Head of caudate nucleus (tissue), 42 donors: ENCODE measurements around the gene LHPP.

Experiments used
- DNase-seq, 42 donors: peaks; one replicate each; pipeline versions ENCODE4 v3.0.0 to v3.0.0-alpha.2; 2020 to 2021; ENCODE audit warnings: mixed read lengths in 7 of 42
- intact Hi-C: fragments of 100-400 bp; cut with DNase I; formaldehyde crosslinking; loops from one replicate; pipeline ENCODE4 v1.15.0; 2022

Gene LHPP

GRCh38 chr10:124512040-124512428, 50.4 kb downstream of the LHPP start:
- intact Hi-C loops, result no loop called here
- no peak for DNase-seq

GRCh38 chr10:124512600-124512999, 51.0 kb downstream of the LHPP start:
- intact Hi-C loops, result no loop called here
- DNase-seq, result no peak

- no peak for DNase-seq
- intact Hi-C loops, result no loop called here
These were observed 53.8 kb downstream of the LHPP start for GRCh38 chr10:124515244-124515970.

- no peak for DNase-seq
These were observed 54.6 kb downstream of the LHPP start for GRCh38 chr10:124516181-124516580.

GRCh38 chr10:124516746-124517397, 55.2 kb downstream of the LHPP start:
- intact Hi-C loops, result no loop called here
- peak in 1 of 42 donors; percentile 30 for DNase-seq

More at GRCh38 chr10:124516181-124516580, 54.6 kb downstream of the LHPP start:
- intact Hi-C loops, result no loop called here

GRCh38 chr10:124517461-124517860, 55.8 kb downstream of the LHPP start:
- peak in 3 of 42 donors; percentile 25 to 41 (median 34) for DNase-seq
- intact Hi-C loops, result no loop called here

- no peak for DNase-seq
- intact Hi-C loops, result no loop called here
These were observed 56.3 kb downstream of the LHPP start for GRCh38 chr10:124517931-124518330.

GRCh38 chr10:124518366-124518765, 56.7 kb downstream of the LHPP start:
- DNase-seq, result no peak
- intact Hi-C loops, result no loop called here

GRCh38 chr10:124520558-124521428, 59.2 kb downstream of the LHPP start:
- intact Hi-C loops, result no loop called here
- no peak for DNase-seq

GRCh38 chr10:124521429-124521871, 59.8 kb downstream of the LHPP start:
- peak; percentile 48 to 95 (median 80) for DNase-seq
- intact Hi-C loops, result no loop called here

- DNase-seq, result peak in 2 of 42 donors; percentile 28 to 30
These were observed 60.7 kb downstream of the LHPP start for GRCh38 chr10:124522131-124522932.

GRCh38 chr10:124522933-124523871, 61.6 kb downstream of the LHPP start:
- DNase-seq, result peak in 2 of 42 donors; percentile 30 to 32
- intact Hi-C loops, result no loop called here

More at GRCh38 chr10:124522131-124522932, 60.7 kb downstream of the LHPP start:
- intact Hi-C loops, result no loop called here

- intact Hi-C loops, result no loop called here
- DNase-seq, result no peak
These were observed 62.3 kb downstream of the LHPP start for GRCh38 chr10:124523901-124524300.

GRCh38 chr10:124524991-124525653, 63.5 kb downstream of the LHPP start:
- peak in 25 of 42 donors; percentile 35 to 84 (median 61) for DNase-seq
- intact Hi-C loops, result no loop called here

- intact Hi-C loops, result no loop called here
- no peak for DNase-seq
These were observed 64.4 kb downstream of the LHPP start for GRCh38 chr10:124525751-124526600.

- intact Hi-C loops, result no loop called here
- DNase-seq, result no peak
These were observed 65.1 kb downstream of the LHPP start for GRCh38 chr10:124526621-124527267.
